Measurements from ENCODE around the gene DPYD. TPM values are rescaled to one million over a fixed set of nuclear protein-coding genes. Genes with fewer than 3 reads are reported as not detected.

DPYD gene
- total RNA-seq, 1 donor = 81.4 TPM

- Histone ChIP-seq H3K4me2 (ENCODE audit: insufficient read depth, low read length) (no peak overlapping the region), H3K9me3 (ENCODE audit: low read depth, low read length) (no peaks in the 10 kb centered on the region), H3K27me3 (ENCODE audit: insufficient read depth, low read length) (no peaks in the 10 kb centered on the region), H3K4me1 (ENCODE audit: insufficient read depth, low read length) (no peaks in the 10 kb centered on the region), H3K79me2 (ENCODE audit: insufficient read depth, low read length) (no peaks in the 10 kb centered on the region), H3K36me3 (ENCODE audit: insufficient read depth, low read length) (no peaks in the 10 kb centered on the region), H2AFZ (ENCODE audit: low read length) (no peak overlapping the region), H4K20me1 (ENCODE audit: insufficient read depth, low read length) (no peaks in the 10 kb centered on the region), H3K4me3 (ENCODE audit: insufficient read depth, low read length) (no peak overlapping the region), H3K27ac (ENCODE audit: low read depth, low read length) (no peak overlapping the region)
- no peak for DNase-seq (ENCODE audit: insufficient read length, low spot score, missing footprints)
- no peak for TF ChIP-seq CTCF (IDR thresholded peaks at IDR 0.05; ENCODE audit: extremely low read depth, low read depth, low read length)
Measured at GRCh38 chr1:97163591-97164275, 757.1 kb downstream of the DPYD start.

GRCh38 chr1:97160818-97161217 is 760.0 kb downstream of the DPYD start:
- H3K79me2 ChIP-seq (ENCODE audit: insufficient read depth, low read length) = no peaks in the 10 kb centered on the region
- TF ChIP-seq CTCF (IDR thresholded peaks at IDR 0.05; ENCODE audit: extremely low read depth, low read depth, low read length) = no peak
- H3K4me1 ChIP-seq (ENCODE audit: insufficient read depth, low read length) = no peaks in the 10 kb centered on the region
- H4K20me1 ChIP-seq (ENCODE audit: insufficient read depth, low read length) = no peaks in the 10 kb centered on the region
- no peaks in the 10 kb centered on the region for H3K9me3 ChIP-seq (ENCODE audit: low read depth, low read length)
- H3K27me3 ChIP-seq (ENCODE audit: insufficient read depth, low read length) = no peaks in the 10 kb centered on the region
- DNase-seq (ENCODE audit: insufficient read length, low spot score, missing footprints) = no peak
- no peak overlapping the region for H3K4me2 ChIP-seq (ENCODE audit: insufficient read depth, low read length)
- no peaks in the 10 kb centered on the region for H3K36me3 ChIP-seq (ENCODE audit: insufficient read depth, low read length)
- H2AFZ ChIP-seq (ENCODE audit: low read length) = no peak overlapping the region
- H3K27ac ChIP-seq (ENCODE audit: low read depth, low read length) = no peak overlapping the region
- no peak overlapping the region for H3K4me3 ChIP-seq (ENCODE audit: insufficient read depth, low read length)

GRCh38 chr1:97159342-97159741 is 761.5 kb downstream of the DPYD start:
- no peak overlapping the region for H3K4me3 ChIP-seq (ENCODE audit: insufficient read depth, low read length)
- no peaks in the 10 kb centered on the region for H3K36me3 ChIP-seq (ENCODE audit: insufficient read depth, low read length)
- H3K4me2 ChIP-seq (ENCODE audit: insufficient read depth, low read length) = no peak overlapping the region
- H3K27ac ChIP-seq (ENCODE audit: low read depth, low read length) = no peak overlapping the region
- TF ChIP-seq CTCF (IDR thresholded peaks at IDR 0.05; ENCODE audit: extremely low read depth, low read depth, low read length) = no peak
- H3K4me1 ChIP-seq (ENCODE audit: insufficient read depth, low read length) = no peaks in the 10 kb centered on the region
- no peaks in the 10 kb centered on the region for H3K79me2 ChIP-seq (ENCODE audit: insufficient read depth, low read length)
- no peaks in the 10 kb centered on the region for H3K9me3 ChIP-seq (ENCODE audit: low read depth, low read length)
- H3K27me3 ChIP-seq (ENCODE audit: insufficient read depth, low read length) = no peaks in the 10 kb centered on the region
- no peak overlapping the region for H2AFZ ChIP-seq (ENCODE audit: low read length)
- no peak for DNase-seq (ENCODE audit: insufficient read length, low spot score, missing footprints)
- no peaks in the 10 kb centered on the region for H4K20me1 ChIP-seq (ENCODE audit: insufficient read depth, low read length)

GRCh38 chr1:97158691-97159096 is 762.1 kb downstream of the DPYD start:
- Histone ChIP-seq H3K4me2 (ENCODE audit: insufficient read depth, low read length) (no peak overlapping the region), H3K27me3 (ENCODE audit: insufficient read depth, low read length) (no peaks in the 10 kb centered on the region), H2AFZ (ENCODE audit: low read length) (no peak overlapping the region), H3K4me3 (ENCODE audit: insufficient read depth, low read length) (no peak overlapping the region), H3K4me1 (ENCODE audit: insufficient read depth, low read length) (no peaks in the 10 kb centered on the region), H3K9me3 (ENCODE audit: low read depth, low read length) (no peaks in the 10 kb centered on the region), H3K36me3 (ENCODE audit: insufficient read depth, low read length) (no peaks in the 10 kb centered on the region), H4K20me1 (ENCODE audit: insufficient read depth, low read length) (no peaks in the 10 kb centered on the region), H3K27ac (ENCODE audit: low read depth, low read length) (no peak overlapping the region), H3K79me2 (ENCODE audit: insufficient read depth, low read length) (no peaks in the 10 kb centered on the region)
- no peak for TF ChIP-seq CTCF (IDR thresholded peaks at IDR 0.05; ENCODE audit: extremely low read depth, low read depth, low read length)
- DNase-seq (ENCODE audit: insufficient read length, low spot score, missing footprints) = no peak
